ENCODE results near the gene C11orf21.
"Not testable (repeated sequence)": the region's sequence is repeated elsewhere in the genome, so short reads cannot be mapped to it uniquely, and the experiment has no call there.

DNA sequence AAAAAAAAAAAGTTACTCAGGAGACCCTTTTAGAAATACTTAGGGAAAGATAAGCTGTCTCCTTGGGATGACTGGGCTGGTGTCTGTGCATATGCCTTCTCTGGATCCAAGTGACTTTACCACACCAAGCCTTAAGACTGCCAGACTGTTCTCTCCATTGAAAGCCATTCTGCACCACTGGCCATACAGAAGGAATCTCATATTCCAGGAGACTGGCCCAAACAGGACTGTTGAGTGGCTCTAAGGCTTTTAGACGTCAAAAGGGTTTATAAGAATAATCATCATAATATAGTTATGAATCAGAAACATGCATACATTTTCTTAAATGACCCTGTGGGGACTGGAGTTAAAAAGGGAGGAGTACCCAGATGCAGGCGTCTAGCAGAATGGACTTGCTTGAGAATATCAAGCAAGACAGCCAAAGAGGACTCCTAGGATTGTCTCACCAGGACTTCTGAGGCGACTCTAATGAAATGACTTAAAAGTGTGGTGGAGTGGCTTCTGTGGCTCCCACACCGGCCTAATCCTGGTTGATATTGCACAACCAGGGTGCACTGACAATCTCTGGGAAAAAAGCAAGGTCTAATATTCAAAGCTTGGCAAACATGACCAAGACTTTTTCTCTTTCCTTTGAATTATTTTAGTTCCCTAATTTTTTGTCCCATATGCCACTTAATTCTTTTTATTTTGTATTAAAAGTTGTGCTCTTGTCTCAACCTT, 31.9 kb upstream of the C11orf21 start:
- not testable (repeated sequence) for TF ChIP-seq CHD2 (IDR thresholded peaks at IDR 0.05; ENCODE audit: low read length, partially characterized antibody); EP300 (IDR thresholded peaks at IDR 0.05; ENCODE audit: borderline replicate concordance in 1 of 2, low read depth in 1 of 2, low read length in 1 of 2); EZH2phosphoT487 (IDR thresholded peaks at IDR 0.05; ENCODE audit: borderline replicate concordance, low read depth); POLR2AphosphoS5 (IDR thresholded peaks at IDR 0.05; ENCODE audit: low read depth, low read length); SIN3A (IDR thresholded peaks at IDR 0.05; ENCODE audit: borderline replicate concordance, low read depth, low read length); RCOR1 (IDR thresholded peaks at IDR 0.05; ENCODE audit: low read length); YY1 (IDR thresholded peaks at IDR 0.05; ENCODE audit: low read depth); RAD21 (IDR thresholded peaks at IDR 0.05; ENCODE audit: low read length)
- TF ChIP-seq, protein P1, sequence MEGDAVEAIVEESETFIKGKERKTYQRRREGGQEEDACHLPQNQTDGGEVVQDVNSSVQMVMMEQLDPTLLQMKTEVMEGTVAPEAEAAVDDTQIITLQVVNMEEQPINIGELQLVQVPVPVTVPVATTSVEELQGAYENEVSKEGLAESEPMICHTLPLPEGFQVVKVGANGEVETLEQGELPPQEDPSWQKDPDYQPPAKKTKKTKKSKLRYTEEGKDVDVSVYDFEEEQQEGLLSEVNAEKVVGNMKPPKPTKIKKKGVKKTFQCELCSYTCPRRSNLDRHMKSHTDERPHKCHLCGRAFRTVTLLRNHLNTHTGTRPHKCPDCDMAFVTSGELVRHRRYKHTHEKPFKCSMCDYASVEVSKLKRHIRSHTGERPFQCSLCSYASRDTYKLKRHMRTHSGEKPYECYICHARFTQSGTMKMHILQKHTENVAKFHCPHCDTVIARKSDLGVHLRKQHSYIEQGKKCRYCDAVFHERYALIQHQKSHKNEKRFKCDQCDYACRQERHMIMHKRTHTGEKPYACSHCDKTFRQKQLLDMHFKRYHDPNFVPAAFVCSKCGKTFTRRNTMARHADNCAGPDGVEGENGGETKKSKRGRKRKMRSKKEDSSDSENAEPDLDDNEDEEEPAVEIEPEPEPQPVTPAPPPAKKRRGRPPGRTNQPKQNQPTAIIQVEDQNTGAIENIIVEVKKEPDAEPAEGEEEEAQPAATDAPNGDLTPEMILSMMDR (IDR thresholded peaks at IDR 0.05) = not testable (repeated sequence)
- TF ChIP-seq, protein P2, sequence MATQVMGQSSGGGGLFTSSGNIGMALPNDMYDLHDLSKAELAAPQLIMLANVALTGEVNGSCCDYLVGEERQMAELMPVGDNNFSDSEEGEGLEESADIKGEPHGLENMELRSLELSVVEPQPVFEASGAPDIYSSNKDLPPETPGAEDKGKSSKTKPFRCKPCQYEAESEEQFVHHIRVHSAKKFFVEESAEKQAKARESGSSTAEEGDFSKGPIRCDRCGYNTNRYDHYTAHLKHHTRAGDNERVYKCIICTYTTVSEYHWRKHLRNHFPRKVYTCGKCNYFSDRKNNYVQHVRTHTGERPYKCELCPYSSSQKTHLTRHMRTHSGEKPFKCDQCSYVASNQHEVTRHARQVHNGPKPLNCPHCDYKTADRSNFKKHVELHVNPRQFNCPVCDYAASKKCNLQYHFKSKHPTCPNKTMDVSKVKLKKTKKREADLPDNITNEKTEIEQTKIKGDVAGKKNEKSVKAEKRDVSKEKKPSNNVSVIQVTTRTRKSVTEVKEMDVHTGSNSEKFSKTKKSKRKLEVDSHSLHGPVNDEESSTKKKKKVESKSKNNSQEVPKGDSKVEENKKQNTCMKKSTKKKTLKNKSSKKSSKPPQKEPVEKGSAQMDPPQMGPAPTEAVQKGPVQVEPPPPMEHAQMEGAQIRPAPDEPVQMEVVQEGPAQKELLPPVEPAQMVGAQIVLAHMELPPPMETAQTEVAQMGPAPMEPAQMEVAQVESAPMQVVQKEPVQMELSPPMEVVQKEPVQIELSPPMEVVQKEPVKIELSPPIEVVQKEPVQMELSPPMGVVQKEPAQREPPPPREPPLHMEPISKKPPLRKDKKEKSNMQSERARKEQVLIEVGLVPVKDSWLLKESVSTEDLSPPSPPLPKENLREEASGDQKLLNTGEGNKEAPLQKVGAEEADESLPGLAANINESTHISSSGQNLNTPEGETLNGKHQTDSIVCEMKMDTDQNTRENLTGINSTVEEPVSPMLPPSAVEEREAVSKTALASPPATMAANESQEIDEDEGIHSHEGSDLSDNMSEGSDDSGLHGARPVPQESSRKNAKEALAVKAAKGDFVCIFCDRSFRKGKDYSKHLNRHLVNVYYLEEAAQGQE (IDR thresholded peaks at IDR 0.05; ENCODE audit: low read depth, low read length) = not testable (repeated sequence)
